NCI-H446 (cell line): Measurements from ENCODE around the gene ZNF644.
"Not testable (repeated sequence)": the region's sequence is repeated elsewhere in the genome, so short reads cannot be mapped to it uniquely, and the experiment has no call there.

Experiments
- DNase-seq, 2 experiments: peaks; one replicate each; lab custom pipeline; 2025; lab: John Stamatoyannopoulos, UW

Gene ZNF644

GRCh38 chr1:90986953-90987352, 34.9 kb downstream of the ZNF644 start:
- DNase-seq = no peak

GRCh38 chr1:90977522-90977921, 44.3 kb downstream of the ZNF644 start:
- DNase-seq = no peak

GRCh38 chr1:90973897-90974798, 47.7 kb downstream of the ZNF644 start:
- no peak for DNase-seq

- no peak for DNase-seq
Observed at GRCh38 chr1:90970208-90970607, 51.6 kb downstream of the ZNF644 start.

- DNase-seq = no peak
Observed at GRCh38 chr1:90969241-90969640, 52.6 kb downstream of the ZNF644 start.

- DNase-seq = peak; percentile 7 to 60
Observed at GRCh38 chr1:90964444-90965035, 57.3 kb downstream of the ZNF644 start.

GRCh38 chr1:90963651-90964050, 58.2 kb downstream of the ZNF644 start:
- no peak for DNase-seq

GRCh38 chr1:90963236-90963635, 58.6 kb downstream of the ZNF644 start:
- no peak for DNase-seq

GRCh38 chr1:90959352-90960206, 62.3 kb downstream of the ZNF644 start:
- DNase-seq = no peak

- DNase-seq = no peak
Observed at GRCh38 chr1:90957497-90957896, 64.3 kb downstream of the ZNF644 start.

GRCh38 chr1:90955769-90956168, 66.1 kb downstream of the ZNF644 start:
- no peak for DNase-seq

GRCh38 chr1:90952906-90953305, 68.9 kb downstream of the ZNF644 start:
- DNase-seq = no peak

- no peak for DNase-seq
Observed at GRCh38 chr1:90951009-90951408, 70.8 kb downstream of the ZNF644 start.

- no peak for DNase-seq
Observed at GRCh38 chr1:90948301-90948700, 73.5 kb downstream of the ZNF644 start.

- no peak for DNase-seq
Observed at GRCh38 chr1:90946630-90947029, 75.2 kb downstream of the ZNF644 start.

- no peak for DNase-seq
Observed at GRCh38 chr1:90945287-90945686, 76.5 kb downstream of the ZNF644 start.

- DNase-seq = no peak
Observed at GRCh38 chr1:90943966-90944365, 77.9 kb downstream of the ZNF644 start.

- DNase-seq = no peak
Observed at GRCh38 chr1:90940746-90941145, 81.1 kb downstream of the ZNF644 start.

- DNase-seq = no peak
Observed at GRCh38 chr1:90936731-90937130, 85.1 kb downstream of the ZNF644 start.

GRCh38 chr1:90936061-90936460, 85.8 kb downstream of the ZNF644 start:
- DNase-seq = no peak

- DNase-seq = not testable (repeated sequence)
Observed at GRCh38 chr1:90928231-90928630, 93.6 kb downstream of the ZNF644 start.

- not testable (repeated sequence) for DNase-seq
Observed at GRCh38 chr1:90927674-90928073, 94.2 kb downstream of the ZNF644 start.

GRCh38 chr1:90926971-90927370, 94.9 kb downstream of the ZNF644 start:
- no peak for DNase-seq
